ENCODE results near the gene ADORA2B.

GRCh38 chr17:15918661-15919259, 26.2 kb upstream of the ADORA2B start:
- no peak for TF ChIP-seq EZH2 (IDR thresholded peaks at IDR 0.05; ENCODE audit: insufficient read depth, poor library complexity, severe bottlenecking)
- no peak for TF ChIP-seq EZH2phosphoT487 (IDR thresholded peaks at IDR 0.05; ENCODE audit: insufficient read depth, low read depth)

Data from GM23248 (cell line).